Hepatocyte (in vitro differentiated cells): ENCODE results near the gene C12orf43.

Experiments used
- EZH2 ChIP-seq: fragments of 200-600 bp; sonication (generic); IDR thresholded peaks from 2 replicates; pipeline ENCODE4 v1.6.1; 2016; ENCODE audit warnings: antibody characterized with exemption, mild to moderate bottlenecking, borderline replicate concordance
- EZH2phosphoT487 ChIP-seq: fragments of 200-600 bp; sonication (generic); IDR thresholded peaks from one replicate; pipeline ENCODE4 v1.6.1; 2018; ENCODE audit warnings: antibody characterized with exemption, mild to moderate bottlenecking, low read depth, moderate library complexity; ENCODE audit not compliant: unreplicated experiment, severe bottlenecking
- TF ChIP-seq, protein P1 (sequence below): fragments of 200-600 bp; sonication (generic); IDR thresholded peaks from 2 replicates; pipeline ENCODE4 v1.5.1; 2016; ENCODE audit warnings: antibody characterized with exemption, mild to moderate bottlenecking; ENCODE audit not compliant: poor library complexity

DNA sequence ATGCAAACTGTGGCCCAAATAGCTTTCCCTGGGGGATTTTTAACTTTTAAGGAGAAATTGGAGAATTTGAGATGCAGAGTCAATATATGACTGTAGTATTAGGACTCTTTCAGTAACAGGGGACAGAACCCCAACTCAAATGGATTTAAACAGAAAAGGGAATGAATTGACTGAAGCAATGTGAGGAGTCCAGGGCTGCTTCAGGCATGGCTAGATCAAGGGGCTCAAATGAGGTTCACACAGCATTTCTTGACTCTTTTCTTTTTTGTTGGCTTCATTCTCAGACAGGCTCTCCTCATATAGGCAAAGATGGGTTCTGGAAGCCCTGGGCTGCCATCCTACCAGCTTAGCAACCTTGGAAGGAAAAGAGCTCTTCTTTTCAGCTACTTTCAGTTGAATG lies 24.3 kb downstream of the C12orf43 start:
- TF ChIP-seq EZH2 (no peak), EZH2phosphoT487 (no peak)
- TF ChIP-seq, protein P1, sequence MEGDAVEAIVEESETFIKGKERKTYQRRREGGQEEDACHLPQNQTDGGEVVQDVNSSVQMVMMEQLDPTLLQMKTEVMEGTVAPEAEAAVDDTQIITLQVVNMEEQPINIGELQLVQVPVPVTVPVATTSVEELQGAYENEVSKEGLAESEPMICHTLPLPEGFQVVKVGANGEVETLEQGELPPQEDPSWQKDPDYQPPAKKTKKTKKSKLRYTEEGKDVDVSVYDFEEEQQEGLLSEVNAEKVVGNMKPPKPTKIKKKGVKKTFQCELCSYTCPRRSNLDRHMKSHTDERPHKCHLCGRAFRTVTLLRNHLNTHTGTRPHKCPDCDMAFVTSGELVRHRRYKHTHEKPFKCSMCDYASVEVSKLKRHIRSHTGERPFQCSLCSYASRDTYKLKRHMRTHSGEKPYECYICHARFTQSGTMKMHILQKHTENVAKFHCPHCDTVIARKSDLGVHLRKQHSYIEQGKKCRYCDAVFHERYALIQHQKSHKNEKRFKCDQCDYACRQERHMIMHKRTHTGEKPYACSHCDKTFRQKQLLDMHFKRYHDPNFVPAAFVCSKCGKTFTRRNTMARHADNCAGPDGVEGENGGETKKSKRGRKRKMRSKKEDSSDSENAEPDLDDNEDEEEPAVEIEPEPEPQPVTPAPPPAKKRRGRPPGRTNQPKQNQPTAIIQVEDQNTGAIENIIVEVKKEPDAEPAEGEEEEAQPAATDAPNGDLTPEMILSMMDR: no peak
